Ramos (cell line): Measurements from ENCODE around the gene SPOCK1.

Source experiments
- in situ Hi-C: fragments of 300-500 bp; cut with MboI; formaldehyde crosslinking; loops from one replicate; pipeline ENCODE4 v1.14.3; 2022; ENCODE audit warnings: low sequenced_read_pairs; ENCODE audit not compliant: unreplicated experiment

The SPOCK1 gene

DNA sequence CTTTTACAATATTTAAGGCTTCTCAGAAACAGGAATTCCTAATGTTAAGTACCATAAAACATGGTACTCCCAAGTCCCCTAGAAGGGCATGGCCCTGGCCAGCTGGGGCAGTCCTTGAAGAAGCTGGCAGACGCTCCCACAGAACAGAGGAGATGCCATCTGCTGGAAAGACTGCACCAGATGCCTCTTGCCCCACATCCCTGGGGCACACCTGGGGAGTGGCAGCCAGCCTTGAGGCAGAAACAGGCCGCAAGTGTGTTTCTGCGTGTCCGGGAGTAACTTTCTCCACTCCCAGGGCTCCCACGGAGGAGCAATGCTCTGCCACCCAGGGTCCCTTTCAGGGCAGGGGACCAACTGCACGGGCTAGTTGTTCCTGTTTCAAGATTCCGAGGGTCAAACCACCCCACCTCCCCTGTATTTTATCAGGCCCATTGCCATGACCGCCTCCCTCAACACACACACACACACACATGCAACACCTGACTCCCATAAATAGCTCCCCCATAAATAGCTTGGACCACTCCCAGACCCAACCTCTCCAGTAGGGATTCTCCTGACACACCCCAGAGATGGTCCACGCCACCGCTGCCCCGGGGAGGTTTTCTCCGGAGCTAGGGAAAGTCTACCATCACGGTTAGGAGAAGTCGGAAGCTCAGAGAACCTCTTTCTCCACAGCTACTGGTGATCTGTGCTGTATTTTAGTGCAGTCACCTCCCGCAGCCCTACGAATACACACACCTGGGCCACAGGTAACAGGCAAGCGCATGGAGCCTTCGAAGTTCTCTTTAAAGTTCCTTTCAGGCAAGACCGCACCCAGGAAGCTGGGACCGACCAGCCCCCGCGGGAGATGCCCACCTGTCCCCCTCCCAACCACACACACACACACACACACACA lies 1.5 kb downstream of the SPOCK1 start:
- in situ Hi-C loops: no loop called here

DNA sequence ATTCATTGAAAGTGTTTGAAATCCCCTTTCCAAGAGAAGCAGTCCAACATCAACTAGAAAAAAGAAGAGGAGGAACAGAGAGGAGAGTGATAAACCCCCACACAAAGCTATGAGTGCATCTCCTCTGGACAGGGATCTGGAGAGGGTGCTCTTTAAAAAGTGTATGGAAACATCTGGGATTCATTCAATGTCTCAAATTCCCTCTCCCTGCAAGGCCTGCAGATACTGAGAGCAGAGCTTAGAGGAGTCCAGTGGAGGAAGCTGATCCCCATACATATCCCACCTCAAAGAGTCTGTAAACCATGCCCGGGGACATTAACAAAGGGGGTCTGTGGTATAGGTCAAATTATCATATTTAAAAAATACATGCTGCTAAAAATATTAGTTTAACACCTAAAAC lies 2.2 kb downstream of the SPOCK1 start:
- in situ Hi-C loops: no loop called here

DNA sequence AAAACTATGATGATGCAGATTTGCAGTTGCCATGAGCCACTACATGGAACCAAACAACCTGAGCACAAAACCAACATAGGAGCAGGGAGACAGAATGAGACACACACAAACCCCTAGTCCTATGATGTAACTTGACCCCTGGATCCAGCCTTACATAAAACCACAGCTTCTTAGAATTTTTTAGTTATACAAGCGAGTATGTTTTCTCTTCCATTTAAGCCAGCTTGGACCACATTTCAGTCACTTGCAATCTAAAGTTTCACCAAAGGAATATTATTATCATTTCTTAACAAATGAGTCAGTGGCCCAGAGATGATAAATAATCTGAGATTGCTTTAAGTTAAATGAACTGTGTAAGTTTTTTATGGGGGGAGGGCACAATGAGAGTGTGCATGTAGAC lies 6.8 kb downstream of the SPOCK1 start:
- in situ Hi-C loops: no loop called here

DNA sequence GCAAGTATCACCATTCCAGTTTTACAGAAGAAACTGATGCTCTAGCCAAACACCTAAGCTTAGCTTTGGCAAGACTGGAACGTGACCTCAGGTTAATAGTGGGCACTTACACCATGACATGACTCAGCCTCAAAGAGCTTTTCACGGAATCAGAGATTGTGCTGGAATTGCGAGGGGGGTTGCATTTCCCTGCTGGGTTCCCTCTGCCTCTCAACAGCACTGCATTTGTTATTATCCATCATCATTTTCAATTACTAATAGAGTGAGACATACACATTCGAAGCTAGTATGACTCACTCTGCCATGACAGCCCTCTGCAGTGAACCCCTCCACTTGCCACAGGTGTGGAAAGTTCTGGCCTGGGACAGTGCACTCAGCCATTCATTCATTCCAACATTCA lies 8.0 kb downstream of the SPOCK1 start:
- in situ Hi-C loops: no loop called here

DNA sequence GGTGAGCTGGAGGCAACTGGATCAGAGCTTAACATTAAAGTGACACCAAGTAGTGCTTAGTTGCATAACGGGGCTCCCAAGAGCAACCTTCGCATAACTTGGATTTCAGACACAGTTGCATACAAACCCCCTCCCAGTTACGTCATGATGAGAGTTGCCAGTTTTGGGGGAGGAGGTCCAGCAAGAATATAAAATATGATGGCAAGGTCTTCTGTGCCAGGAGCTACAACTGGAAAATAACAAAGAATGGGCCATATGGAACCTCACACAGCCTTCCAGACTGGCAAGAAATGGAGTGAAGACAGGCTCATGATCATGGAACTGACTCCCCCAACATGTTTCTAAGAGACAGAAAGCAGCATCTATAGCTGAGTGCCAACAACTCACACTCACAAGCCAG lies 8.5 kb downstream of the SPOCK1 start:
- in situ Hi-C loops: no loop called here

DNA sequence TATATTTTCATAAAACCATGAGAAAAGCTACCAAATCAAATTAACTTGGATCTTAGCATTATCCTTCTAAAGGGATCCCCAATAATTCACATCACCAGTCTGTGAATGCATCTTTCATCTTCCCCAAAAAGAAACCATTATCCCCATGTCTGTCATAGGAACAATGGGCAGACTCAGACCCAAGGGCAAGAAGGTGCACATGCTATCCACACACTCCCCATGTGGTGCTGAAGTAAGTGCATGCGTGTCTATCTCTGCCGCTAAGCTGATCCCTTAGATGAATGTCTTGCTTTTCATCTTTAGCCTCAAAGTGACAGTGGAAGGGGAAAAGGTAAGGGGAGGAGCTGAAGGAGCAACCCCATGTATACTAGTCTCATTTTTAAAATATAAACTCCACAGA lies 10.2 kb downstream of the SPOCK1 start:
- in situ Hi-C loops: no loop called here

DNA sequence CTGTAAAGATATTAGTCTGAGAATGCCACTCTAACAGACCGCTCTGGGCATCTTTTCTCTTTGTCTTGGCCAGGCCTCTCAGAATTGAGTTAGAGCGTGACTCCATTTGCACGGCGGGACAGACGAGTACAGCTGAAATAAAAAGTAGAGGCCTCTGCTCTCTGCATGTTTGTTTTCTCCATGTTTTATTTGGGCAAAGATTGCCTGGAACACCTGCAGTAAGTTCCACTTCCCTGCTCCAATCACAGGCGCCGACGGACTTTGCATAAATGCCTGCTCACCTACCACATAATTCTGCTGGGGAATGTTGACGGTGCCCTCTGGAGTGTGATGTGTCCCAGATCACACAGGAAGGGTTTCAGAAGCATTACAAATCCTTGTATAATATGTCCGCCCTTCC lies 10.6 kb downstream of the SPOCK1 start:
- in situ Hi-C loops: no loop called here

DNA sequence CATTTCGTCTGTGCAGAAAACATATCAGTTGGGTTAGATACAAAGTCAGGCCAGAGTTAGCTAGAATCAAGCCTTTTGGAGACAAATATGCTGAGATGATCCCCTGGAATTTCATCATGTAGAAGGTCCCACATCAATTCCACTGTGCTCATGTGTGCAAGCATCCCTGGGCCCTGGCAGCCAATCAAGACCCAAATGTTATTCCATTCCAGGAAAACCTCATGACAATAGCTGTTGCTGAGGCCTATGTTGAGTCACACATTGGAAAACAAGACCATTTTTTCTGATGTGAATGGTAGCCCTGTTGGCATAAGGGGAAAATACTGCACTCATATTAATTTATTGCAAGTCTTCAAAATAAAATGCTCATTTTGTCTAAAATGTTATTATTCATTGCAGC lies 11.5 kb downstream of the SPOCK1 start:
- in situ Hi-C loops: no loop called here

DNA sequence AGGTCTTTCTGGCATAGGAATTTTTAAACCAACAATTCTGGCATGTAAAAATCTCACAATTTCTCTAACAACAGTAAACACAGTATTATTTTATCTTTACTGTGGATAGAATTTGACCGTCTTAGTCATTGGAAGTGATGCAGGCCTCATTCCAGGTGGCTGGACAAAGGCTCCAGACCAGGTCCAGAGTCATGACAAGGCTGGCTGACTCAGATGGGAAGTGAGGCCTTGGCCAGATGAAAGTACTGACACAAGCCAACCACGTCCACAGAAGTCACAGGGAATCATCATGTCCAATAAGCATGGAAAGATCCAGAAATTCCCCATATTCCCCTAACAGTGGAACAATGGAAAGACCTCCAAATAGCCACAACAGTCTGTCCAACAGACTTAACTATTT lies 12.4 kb downstream of the SPOCK1 start:
- in situ Hi-C loops: no loop called here

DNA sequence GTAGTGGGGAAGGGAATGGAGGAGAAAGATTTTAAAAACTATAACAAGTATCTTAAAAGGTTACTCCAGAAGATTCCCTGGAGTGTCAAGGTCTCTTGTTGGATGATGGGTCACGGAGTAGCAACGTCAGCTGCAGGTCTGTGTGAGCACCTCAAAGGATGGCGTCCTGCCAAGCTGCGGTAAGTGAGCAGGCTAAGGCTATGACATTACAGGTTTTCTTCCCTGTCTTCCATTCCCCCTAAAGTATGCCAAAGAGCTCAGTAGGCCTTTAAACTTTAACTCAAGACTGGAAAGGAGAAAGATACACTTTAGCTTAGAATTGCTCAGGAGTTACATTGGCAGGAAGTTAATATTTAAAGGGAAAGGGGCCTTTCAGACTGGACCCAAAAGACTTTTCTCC lies 17.5 kb downstream of the SPOCK1 start:
- in situ Hi-C loops: no loop called here

DNA sequence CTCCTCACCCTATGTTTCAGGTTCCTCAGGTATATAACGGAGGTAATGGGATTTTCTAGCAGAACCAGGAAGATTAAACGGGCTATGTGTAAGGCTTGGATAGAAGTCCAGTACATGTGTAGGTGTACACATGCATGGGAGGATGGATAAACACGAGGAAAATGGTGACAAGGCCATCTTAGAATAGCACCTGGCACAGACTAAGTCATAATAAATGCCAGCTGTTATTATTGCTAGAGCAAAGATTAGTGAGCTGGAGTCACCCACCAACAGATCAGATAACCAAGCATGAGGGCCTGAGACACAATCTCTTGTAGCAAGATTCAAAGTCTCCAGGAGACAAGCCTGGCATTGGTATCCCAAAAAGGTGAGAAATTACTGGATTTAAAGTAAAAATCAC lies 21.1 kb downstream of the SPOCK1 start:
- in situ Hi-C loops: no loop called here

DNA sequence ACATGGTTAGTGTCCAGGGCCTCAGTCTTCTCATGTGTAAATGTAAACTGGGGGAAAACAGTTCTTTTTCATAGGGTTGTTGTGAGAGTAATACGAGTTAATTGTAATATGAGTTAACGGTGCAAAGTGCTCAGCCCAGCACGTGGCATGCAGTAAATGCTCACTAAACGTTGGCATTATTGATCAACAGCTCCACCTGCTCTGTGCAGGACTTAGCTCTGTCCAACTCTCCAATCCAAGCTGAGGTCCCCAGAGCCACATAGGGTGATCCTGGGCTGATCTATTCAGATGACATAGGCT lies 28.3 kb downstream of the SPOCK1 start:
- in situ Hi-C loops: no loop called here

DNA sequence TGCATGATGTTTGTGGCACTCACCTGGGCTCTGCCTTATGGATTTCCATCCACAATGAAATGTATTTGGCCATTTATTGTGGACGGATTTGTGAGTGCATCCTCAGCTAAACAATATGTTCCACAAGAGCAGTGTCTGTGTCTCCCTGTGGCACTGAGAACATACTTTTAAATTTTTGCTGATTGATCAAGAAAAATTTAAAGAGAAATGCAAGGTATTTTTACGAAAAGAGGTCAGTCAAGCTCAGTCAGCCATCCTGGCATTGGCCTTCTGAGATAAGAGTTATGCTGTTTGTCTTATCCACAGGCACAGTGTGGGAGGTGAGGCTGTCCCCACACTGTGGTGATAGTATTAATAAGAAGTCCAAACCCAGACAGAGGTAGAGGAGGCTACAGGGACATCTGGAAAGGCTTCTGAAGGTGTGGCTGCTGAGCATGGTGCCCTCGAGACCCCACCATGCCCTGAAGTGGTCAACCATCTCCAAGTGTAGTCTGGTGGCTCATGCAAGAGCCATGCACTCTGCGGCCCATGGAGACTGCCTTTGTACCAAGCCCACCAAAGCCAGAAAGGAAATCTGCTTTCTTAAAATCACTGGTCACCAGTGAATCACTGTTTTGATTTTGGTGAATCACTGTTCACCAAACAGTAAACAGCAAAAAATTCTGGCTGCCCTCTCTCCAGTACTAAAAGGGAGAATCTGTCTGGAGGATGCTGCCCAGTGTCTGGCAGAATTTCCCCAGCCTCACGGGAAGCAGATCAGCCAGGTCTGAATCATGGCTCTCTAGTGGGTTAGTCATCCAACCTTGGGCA lies 28.8 kb downstream of the SPOCK1 start:
- in situ Hi-C loops: no loop called here

DNA sequence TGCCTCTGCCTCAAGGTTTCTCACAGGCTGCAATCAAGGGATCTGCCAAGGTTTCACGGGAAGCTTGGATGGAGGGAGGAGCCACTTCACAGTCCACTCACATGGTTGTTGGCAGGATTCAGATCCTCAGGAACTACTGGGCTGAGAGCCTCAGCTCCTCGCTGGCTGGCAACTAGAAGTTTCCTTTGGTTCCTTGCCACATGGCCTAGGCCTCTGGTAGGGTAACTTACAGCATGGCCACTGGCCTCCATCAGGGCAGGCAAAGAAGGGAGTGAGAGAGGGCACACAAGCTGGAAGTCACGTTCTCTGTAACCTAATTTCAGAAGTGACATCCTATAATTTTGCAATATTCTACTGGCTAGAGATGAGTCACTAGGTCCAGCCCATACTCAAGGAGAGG lies 32.2 kb downstream of the SPOCK1 start:
- in situ Hi-C loops: no loop called here

DNA sequence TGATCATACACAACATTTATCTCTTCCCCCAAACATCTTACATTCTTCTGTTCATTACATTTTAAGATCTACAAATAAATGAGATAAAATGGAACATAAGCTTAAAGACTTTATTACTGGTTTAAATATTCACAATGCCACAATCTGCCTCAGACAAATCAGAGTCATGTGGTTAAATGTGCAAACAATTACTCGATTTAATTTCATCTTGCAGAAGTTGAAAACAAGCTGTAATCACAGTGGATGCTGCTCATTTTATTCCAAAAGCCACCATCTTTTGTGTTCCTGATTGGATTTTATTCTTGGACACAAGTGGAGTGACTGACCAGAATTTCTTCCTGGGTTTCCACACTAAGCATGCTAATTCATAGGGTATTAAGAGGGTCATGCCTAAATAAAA lies 33.2 kb downstream of the SPOCK1 start:
- in situ Hi-C loops: no loop called here

DNA sequence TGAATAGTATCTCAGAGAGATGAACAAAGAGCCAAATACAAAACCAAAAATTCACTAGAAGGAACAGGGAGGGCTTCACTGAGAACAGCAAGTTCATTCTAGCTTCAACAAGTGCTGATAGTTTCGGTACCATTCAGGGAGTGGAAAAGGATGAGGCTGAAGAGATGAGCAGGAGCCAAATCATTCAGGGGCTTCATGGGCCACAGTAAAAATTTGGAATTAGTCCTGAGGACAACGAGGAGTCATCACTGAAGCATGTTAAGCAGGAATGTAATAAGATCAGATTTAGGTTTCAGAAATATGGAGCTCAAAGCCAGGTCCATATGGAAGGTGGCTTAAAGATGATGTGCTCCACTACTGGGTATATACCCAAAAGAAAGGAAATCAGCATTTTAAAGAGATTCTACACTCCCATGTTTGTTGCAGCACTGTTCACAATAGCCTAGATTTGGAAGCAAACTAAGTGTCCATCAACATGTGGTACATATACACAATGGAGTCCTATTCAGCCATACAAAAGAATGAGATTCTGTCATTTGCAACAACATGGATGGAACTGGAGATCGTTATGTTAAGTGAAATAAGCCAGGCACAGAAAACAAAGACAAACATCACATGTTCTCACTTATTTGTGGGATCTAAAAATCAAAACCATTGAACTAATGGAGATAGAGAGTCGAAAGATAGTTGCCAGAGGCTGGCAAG lies 36.2 kb downstream of the SPOCK1 start:
- in situ Hi-C loops: no loop called here

DNA sequence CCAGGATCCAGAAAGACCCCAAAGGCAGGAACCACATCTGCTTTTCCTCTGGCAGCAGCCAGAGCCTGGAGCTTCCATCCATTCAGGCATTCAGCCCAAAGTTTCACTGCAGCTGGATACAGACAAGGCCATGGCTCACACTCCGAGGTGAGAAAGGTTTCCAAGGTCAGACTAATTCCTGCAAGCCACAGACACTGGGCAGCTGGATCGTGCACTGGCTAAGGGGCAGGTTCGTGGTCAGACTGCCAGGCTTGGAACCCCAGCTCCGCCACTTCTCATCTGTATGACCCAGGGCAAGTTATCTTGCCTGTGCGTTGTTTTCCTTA lies 36.9 kb downstream of the SPOCK1 start:
- in situ Hi-C loops: no loop called here

DNA sequence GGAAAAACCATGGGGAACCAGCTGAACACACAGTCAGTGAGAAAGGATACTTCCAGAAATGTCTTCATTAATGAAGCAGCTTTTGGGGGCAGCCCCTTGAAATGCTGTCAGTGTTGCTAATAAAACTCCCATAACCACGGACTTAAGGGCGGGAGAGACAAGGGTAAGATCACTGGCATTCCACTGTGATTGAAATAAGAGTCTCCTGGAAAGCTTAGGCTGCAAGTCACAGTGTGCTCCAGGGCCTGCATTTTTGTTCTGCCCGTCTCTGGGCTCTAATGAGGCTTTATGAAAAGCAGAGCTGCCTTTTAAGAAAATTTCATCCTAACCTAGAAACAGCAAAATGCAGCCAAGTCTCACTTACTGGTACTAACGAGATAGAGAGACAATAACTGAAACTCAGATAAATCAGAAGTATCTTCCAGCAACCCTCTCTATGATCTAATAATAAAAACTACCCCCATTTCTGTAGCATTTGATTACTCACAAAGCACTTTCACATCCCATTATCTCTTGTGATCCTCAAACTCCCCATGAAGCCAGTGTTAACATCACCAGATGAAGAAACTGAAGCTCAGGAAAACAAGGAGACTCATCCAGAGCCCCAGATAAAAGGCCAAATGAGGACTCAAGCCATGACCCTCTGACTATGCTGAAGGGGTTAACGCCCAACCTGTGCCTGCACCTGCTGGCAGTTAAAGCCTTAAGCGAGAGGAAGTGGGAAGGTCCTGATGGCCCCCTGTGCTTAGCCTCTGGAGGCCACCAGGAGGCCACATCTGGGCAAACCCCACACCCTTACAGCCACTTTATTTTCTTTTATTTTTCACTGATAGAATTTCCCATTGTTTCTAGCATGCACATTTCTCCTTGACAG lies 37.5 kb downstream of the SPOCK1 start:
- in situ Hi-C loops: no loop called here

DNA sequence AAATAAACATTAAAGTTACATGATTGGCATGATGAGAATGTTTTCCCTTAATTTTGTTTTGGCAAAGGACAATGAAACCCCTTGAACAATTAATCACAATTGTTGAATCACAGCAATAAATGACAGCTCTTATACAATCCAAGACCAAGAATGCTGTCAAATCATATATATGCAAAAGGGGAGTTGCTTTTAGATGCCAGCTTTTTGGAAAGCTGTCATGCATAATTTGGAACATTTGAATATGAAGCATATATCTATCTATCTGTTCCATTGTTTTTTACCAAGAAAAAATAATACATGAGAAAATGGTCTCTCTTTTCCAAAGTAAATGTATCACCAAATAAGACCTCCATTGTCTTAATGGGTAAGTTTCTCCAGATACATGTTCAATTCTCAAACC lies 44.5 kb downstream of the SPOCK1 start:
- in situ Hi-C loops: no loop called here

DNA sequence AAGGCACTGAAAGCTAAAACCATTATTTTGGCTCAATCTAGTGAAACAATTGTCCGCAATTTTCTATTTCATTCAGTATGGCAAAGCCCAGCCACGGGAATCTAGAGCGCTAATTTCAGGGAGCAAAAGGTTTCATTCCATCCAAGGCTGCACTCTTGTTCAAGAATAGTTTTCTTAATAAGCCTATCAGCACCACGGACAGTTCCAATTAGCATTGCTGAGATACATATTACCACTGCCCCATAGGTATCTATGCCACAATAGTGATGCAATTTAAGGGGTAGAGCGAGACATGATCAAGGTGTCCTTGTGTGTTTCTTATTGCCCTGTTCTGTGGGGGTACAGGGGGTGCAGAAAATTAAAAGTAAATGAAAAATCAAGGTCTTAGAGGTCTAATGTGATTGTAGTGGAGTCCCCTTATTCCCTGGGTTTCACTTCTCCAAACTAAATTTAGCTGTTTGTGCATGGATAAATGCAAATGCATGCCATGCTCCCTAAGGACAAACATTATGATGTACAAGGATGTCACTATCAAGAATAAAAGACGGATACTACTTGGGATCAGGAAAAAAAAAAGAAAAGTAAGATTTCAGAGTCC lies 45.5 kb downstream of the SPOCK1 start:
- in situ Hi-C loops: no loop called here
